GM18505 (cell line): ENCODE results near the gene GLRX2.
A peak's percentile ranks its signal among the peaks of the same experiment; 100 is the strongest.

ENCODE experiments used
- ATAC-seq: cut with Tn5 transposase; IDR thresholded peaks from one replicate; pipeline ENCODE4 v1.9.1; 2021; ENCODE audit not compliant: unreplicated experiment
- POLR2A ChIP-seq: IDR thresholded peaks from 4 replicates; pipeline ENCODE4 v1.6.1; 2011; ENCODE audit warnings: borderline replicate concordance; ENCODE audit not compliant: insufficient read depth, insufficient read length; ENCODE audit errors: extremely low read depth

Gene GLRX2, protein sequence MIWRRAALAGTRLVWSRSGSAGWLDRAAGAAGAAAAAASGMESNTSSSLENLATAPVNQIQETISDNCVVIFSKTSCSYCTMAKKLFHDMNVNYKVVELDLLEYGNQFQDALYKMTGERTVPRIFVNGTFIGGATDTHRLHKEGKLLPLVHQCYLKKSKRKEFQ

DNA sequence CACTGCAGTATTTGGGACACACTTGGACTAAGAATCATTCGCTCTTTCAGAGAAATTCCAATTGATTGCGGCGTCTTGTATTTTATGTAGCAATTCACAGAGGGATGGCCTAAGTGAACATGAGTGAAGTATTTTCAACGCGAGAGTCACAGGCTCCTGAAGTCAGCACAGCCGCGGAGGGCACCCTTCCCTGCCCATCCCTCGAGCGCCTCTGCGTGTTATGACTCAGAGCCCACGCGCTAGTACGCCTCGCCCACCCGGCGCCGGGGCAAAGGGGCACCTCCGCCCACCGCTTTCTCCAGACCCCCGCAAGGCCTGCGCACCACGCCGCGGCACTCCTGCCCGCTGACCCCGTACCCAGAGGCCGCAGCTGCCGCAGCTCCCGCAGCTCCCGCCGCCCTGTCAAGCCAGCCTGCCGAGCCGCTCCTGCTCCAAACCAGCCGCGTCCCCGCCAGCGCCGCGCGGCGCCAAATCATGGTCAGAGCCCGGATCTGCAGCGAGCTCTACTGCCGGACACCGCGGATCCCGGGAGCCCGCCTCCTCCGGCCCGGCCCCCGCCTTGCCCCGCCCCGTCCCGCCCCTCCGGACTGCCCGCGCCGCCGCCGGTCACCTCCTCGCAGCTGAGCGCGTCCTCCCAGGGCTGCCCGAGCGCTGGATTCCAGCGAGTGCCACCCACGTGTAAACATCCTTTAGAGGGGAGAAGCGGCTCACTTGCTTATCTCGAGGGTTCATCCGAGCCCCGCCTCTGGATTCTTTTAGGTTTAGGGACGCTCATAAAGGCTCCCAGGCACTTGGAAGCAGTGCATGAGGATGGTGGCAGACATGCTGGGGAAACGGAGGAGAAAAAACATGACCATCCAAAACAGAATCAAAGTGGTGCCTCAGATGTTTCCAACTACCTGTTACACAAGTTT is at the start of gene GLRX2:
Gene GLRX2, minus strand, starts transcription at position 508 of the 914 bp plus-strand sequence. Its CDS starts 32 bp downstream, at position 476.
- peak; percentile 85 for TF ChIP-seq POLR2A
- ATAC-seq, result peak; percentile 92

DNA sequence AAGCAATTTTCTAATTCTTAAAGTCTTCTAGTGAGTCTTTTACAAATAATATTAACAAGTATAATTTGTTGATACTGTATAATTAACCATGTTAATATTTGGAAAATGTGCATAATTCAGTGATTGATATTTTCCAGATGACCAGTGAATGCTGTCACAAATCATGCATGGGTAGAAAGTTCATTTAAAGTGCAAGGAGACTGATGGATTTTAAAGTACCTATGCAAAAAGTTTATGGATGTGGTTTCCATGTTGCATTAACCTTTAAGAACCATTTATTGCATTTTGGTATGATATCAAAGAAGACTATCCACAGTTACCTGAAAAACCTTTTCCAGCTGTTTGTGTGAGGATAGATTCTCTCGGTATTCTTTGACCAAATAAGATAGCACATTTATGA is 39.8 kb upstream of the GLRX2 start:
- ATAC-seq, result no peak

DNA sequence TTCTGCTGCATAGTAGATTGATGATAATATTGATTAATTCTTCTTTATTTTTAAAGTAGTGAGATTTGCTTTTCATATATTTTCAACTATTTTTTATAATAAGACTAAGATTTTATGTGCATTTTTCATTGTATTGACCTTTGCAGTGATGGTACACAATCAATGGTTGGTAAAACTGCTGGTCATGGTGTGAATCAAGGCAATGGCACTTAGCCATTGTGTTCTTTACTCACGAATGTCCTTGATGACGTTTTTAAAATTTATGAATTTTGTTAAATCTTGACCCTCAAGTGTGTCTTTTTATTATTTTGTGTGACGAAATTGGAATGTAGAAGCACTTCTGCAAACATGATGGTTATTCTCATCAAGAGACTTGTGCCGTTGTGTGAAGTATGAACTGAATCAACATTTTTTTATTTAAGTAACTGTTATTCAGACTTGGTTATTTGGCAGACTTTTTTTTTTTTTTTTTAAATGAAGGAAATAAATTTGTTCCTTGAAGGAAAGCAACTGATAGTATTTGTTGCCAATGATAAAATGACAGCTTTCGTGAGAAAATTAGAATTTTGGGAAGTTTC is 39.2 kb upstream of the GLRX2 start:
- no peak for ATAC-seq
- no peak for TF ChIP-seq POLR2A

More for the DNA sequence above, 39.8 kb upstream of the GLRX2 start:
- no peak for TF ChIP-seq POLR2A

DNA sequence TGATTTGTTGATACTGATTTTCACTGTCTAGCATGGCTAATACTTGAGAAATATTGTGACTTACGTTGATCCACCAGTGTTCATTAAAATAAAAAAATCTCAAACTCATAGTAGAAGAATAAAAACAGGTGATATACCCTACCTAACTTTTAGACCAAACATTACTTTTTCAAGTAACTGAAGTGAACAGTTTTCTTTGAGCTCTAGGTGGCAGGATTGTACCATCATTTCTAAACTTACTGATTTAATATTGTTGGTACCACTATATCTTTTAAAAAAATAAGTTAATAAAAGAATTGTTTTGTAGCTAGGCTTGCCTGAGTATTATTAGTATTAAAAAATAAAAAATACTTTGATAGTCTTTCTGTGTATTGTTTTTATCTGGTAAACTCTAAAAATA is 38.1 kb upstream of the GLRX2 start:
- TF ChIP-seq POLR2A, result no peak
- no peak for ATAC-seq

DNA sequence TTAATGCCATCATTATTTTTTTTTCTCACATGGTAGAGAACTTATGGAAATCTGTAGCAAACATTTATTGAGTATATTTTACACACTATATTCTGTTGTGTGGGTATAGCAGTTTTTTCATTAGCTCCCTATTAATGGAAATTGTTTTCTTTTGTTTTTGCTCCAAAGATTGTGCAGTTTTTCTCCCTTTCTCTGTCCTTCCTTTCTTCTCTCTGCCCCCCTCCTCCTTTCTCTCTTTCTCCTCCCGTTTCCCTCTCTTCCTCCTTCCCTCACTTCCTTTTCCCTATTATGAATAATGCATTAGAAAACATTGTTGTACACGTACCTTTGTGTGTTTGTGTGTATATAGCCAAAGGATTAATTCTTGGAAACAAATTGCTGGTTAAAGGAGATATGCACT is 37.2 kb upstream of the GLRX2 start:
- no peak for TF ChIP-seq POLR2A
- ATAC-seq, result no peak

DNA sequence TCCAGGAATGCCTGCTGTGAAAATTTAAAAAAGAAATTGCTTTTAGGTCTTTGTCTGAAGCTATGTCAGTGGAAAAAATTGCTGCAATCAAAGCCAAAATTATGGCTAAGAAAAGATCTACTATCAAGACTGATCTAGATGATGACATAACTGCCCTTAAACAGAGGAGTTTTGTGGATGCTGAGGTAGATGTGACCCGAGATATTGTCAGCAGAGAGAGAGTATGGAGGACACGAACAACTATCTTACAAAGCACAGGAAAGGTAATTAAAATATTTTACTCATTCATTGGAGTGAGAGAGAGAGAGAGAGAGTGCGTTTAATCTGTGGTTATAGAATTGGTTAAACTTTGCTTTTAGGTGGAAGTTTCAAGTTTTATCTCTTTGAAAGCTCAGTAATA is 36.6 kb upstream of the GLRX2 start:
- ATAC-seq, result no peak
- no peak for TF ChIP-seq POLR2A

DNA sequence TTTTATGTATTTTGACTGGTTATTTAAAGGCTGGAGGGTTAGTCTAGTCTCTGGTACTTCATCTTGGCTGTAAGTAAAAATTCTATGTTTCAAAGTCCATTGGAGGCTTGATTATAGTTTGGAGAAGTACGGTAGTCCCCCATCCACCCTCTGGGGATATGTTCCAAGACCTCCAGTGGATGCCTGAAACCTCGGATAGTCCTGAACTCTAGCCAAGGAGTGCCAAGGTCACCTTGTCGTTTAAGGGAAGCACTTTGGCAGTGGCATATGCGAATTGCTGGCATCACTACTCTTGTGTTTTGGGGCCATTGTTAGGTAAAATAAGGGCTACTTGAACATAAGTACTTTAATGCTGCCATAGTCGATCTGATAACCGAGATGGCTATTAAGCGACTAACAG is 35.0 kb upstream of the GLRX2 start:
- ATAC-seq, result no peak
- TF ChIP-seq POLR2A, result no peak

DNA sequence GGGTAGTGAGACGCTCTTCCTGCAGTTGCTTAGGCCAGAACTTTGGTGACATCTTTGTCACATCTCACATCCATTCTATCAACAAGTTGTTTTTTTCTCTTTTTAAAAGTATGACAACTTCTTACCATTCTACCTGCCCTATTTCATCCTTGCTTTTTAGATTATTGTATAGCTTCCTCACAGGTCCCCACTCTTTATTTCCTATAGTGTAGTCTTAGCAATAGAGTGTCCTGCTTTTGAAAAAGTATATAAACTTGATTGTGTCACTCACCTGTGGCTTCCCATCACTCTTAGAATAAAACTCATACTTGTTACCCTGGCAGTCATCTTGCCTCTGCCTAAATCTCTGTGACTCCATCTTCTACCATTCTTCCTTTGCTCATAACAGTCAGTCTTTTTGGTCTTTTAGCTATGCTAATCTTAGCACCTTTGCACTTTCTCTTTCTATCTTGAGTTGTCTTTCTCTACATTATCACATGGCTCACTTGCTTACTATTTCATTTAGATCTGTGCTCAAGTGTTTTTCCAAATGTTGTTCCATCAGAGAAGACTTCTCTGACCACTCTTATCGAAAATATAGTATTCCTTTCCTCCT is 26.1 kb upstream of the GLRX2 start:
- TF ChIP-seq POLR2A, result no peak
- ATAC-seq, result no peak

DNA sequence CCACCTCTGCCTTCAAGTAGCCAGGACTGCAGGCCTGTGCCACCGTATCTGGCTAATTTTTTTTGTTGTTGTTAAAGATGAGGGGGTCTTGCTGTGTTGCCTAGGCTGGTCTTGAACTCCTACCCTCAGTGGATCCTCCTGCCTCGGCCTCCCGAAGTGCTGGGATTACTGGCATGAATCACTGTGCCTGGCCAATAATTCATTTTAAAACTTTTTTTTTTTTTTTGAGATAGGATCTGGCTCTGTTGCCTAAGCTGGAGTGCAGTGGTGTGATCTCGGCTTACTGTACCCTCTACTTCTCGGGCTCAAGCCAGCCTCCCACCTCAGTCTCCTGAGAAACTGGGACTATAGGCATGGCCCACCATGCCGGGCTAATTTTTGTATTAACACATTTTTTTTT is 20.2 kb upstream of the GLRX2 start:
- no peak for ATAC-seq
- no peak for TF ChIP-seq POLR2A

DNA sequence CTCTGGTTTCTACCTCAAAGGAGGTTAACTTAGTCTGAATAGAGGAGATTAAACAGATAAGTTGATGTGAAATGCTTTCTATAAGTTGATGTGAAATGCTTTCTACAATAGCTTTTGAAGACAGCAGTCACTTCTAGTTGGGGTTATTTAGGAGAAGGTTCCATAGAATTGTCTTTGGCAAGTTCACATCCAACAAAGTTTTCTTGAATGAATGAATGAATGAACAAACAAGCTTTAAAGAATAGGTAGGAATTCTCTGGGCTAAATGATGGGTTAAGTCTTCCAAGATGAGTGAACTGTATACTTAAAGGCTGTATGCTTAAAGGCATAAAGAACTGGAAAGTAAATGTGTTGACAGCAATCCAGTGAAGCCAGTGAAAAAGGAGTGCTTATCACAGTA is 18.5 kb upstream of the GLRX2 start:
- ATAC-seq, result no peak

DNA sequence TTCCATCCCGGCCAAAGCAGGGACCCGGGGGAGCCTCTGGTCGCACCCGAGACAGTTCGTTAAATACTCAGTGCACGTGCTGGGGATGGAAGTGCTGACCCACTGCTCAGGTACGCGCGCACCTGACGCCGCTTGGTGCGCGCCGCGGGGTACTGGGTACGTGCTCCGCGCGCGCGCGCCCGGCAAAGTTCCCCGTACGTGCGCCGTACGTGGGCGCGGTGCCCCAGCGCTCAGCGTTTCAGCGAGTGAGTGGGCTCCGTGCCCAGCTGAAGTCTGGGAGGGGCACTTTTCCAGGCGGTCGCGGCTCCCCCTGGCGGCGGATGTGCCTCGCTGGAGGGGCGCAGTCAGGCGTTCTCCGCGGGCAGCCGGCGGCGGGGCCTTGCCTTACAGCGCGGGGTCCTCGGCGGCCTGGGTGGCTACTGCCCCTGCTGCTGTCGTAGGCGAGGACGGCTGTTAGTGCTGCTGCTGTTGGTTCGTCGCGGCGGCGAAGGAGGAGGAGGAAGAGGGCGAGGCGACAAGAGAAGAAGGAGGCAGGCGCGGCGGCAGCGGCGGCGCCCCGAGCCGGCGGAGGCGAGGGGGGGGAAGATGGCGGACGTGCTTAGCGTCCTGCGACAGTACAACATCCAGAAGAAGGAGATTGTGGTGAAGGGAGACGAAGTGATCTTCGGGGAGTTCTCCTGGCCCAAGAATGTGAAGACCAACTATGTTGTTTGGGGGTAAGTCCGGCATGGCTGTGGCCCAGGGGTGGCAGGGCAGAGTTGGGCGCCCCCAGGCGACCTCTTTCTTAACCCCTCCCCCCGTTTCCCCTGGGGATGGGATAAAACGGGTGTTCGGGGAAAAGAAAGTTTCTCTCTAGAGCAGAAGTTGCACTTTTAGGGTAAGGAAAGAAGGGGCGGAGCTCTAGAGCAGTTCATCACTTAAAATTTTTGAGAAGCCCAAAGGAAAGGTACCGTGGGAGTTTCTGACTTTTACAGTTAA is 16.7 kb upstream of the GLRX2 start, which contains the start of gene CDC73:
Gene CDC73, plus strand, starts transcription at position 416 of the 978 bp plus-strand sequence. Its CDS starts 170 bp downstream, at position 586.
- peak; percentile 94 for ATAC-seq

More for the DNA sequence above, 18.5 kb upstream of the GLRX2 start:
- TF ChIP-seq POLR2A, result no peak

DNA sequence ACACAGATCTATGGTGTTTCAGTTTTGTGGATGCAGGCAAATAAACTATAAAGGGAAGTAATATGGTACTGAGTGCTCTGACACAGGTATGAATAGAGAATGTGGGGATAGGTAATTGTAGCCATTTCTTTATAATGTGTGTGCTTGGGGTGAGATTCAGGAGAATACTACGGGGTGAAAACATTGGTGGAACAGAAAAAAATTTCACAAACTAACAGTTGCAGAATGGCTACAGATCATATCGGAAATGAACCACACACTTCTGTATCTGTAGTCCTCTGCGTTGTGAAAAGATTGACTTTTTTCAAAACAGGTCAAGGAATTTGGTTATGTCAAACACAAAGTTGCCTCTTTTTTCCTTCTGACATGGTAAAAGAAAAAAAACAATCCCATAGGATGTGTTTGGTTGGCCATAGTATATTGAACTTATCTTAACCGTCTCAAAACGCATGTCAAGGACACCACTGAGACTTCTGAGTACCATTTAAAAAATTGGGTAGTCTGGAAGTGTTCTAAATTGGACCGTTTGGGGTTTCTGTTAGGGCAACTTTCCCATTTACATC is 15.5 kb upstream of the GLRX2 start:
- TF ChIP-seq POLR2A, result no peak
- no peak for ATAC-seq

More for the DNA sequence above, 16.7 kb upstream of the GLRX2 start, which contains the start of gene CDC73:
- TF ChIP-seq POLR2A, result peak; percentile 85
